Glomerular visceral epithelial cell (primary cell): ENCODE data around the gene HSPA12B.

Experiments
- DNase-seq: peaks from one replicate; pipeline ENCODE4 v3.0.0-alpha.2; 2016; ENCODE audit errors: extremely low spot score

HSPA12B gene

DNA sequence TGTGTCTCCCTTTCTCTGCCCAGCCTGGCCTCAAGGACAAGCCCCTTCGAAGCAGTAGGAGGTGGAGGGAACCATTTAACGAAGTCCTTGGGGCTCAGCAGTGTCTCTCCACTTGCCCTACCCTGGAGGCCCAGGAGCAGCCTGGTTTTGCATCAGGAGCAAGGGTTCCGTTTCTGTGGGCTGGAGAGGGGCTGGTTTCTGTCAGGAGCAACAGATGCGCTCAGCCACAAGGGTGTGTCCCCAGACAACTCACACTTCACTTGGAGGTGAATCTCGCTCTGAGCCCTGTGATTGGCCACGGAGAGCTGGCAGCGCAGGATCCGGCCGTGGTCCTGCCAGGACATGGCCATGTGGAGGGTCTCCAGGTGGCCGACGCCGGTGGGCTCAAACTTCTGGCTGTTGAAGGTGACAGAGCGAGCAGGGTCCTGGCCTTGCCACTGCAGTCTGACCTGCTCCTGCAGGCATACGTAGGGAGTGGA, 27.0 kb upstream of the HSPA12B start:
- DNase-seq = no peak

DNA sequence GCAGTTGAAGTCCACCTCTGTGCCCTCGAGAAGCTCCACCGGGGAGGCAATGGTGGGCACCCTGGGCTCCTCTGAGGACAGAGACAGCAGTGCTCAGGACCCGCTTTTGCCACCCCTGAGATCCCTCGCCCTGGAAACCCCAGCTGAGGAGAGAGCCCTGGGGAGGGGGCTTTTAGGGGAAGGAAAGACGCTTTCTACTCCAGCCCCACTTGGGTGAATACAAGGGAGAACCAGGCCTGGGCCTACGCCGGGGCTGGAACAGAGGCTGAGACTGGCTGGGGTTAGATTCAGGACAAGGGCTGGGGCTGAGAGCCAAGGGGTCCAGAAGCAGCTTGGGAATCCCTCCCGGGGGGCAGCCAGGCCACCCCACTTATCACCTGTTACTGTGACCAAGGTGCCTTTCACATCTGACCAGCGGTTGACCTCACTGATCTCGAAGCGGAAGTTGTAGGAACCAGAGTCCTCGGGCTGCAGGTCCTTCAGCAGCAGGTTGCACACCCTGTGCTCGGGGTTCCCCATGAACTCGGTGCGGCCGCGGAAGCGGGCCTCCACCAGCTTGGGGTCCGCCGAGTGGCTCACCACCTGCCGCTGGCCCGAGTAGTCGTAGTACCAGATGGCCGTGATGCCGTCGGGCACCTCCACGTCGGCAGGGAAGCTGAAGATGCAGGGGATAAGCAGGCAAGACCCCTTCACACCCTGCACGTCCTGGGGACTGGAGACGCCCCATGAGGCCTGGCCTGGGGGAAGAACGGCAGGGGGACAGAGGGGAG, 26.3 kb upstream of the HSPA12B start:
- no peak for DNase-seq

DNA sequence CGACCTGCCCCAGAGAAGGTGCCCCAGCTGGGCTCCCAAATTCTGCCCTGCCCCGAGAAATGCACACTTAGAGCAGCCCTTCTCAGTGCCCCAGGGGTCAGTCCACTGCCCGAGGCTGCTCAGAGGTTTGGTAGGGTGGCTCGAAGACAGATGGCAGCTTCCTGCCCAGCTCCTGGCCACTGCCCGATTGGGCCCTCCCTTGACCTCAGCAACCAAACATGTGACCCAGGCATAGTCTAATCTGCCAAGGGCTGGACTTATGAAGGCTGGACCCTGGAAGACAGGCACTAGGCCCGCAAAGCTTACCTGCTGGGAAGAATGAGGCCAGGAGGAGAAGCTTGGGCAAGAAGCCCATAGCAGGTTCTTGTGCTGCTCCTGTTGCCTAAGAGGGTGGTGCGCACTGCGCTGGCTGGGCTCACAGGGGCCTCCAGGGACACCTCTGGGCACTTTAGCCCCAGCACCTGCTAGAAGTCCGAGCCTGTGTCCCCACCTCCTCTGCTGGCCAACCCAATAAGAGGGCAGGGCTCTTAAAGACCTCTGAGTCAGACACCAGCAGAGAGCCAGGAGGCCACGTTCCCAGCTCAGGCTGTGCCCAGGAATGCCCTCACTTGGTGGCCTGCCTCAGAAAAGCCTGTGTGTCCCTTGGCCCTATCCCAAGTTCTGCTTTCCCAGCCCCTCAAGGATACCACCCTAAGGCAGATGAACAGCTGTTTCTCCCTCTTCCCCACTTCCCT, 25.5 kb upstream of the HSPA12B start:
- peak; percentile 21 for DNase-seq

DNA sequence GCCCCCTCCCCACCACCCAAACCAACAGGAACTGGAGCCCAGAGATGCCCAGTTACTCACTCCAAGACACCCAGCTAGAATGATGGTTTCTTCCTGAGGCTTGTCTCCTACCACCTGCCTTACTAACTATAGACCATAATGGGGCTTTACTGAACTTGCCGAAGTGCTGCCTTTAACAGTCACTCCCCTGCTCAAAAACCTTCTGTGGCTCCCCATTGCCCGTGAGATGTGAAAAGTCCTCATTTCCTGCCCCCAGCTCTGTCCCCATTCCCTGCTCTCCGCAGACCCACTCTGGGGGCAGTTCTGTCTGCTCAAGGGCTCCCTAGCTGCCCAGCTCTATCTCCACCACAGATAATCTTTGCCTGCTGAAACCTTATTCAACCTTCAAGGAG, 25.0 kb upstream of the HSPA12B start:
- DNase-seq = no peak

DNA sequence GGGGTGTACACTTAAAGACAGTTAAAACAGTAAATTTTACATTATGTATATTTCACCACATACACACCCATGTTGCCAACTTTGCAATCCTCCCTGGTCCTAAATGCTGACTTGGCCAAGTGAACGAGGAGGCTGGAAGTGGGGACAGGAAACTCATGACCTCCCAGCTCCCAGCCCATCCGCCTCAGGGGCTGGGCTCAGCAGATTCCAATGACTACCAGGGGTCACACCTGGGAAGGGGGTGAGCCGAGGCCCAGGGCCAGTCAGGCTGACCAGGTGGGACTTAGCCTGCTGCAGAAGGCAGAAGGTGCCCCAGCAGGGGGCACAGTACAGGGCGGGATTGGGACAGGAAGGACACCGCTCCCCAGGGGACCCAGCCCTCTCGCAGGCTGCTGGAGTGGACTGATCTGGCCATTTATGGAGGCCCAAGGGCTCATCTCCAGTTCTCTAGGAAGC, 22.4 kb upstream of the HSPA12B start:
- DNase-seq = no peak

DNA sequence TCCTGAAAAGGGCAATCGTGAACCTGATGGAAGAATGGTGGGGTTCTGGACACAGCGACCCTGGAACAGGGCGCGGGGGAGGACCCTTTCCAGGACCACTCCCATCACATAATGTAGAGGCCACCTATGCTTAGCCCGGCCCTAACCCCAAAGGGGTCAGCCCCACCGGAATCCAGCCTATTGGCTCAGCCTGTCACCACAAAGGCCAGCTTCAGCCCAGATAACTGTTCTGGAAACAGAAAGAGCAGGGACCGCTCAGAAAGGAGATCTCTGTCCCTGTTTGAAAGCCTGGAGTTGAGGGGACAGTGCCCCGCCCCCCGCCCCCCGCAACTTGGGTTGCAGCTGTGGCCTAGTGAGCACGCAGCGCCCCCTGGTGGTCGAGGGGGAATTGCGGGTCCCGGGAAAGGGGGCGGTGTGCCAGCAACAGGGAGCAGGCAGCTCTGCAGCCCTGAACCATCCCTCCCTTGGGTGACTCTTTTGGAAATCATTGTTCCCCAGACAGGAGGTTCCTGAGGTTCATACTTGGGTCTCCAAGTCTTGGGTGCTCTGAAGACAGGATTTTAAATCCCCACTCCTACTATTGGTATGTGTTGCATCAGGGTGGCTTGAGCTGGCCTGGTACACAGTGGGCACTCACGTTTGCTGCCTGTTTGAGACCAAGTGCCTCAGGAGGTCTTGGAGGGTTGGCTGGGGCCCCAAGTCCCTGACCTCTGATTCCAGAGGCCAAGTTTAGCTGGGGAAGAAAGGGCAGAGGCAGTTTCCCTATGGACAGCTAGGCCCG, 21.6 kb upstream of the HSPA12B start:
- peak; percentile 66 for DNase-seq

DNA sequence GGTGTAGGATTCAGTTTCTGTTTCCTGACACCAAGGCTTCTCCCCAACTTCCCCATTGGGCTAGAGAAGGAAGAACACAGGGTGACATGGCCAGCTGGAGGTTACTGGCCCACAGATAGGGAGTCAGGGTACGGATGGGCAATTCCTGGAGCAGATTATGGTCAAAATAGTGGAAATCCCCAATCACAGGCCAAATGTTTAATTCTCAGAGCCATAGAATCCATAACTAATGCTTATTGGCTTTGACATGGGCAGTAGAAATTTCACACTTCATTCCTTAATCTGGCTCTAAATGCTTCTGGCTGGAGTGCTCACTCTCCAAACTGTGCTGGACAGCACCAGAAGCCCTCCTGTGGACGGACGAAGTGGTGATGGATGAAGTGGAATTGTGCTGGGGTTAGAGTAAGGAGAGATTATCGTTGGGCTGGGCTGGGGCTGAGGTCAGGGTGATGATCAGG, 21.0 kb upstream of the HSPA12B start:
- no peak for DNase-seq

DNA sequence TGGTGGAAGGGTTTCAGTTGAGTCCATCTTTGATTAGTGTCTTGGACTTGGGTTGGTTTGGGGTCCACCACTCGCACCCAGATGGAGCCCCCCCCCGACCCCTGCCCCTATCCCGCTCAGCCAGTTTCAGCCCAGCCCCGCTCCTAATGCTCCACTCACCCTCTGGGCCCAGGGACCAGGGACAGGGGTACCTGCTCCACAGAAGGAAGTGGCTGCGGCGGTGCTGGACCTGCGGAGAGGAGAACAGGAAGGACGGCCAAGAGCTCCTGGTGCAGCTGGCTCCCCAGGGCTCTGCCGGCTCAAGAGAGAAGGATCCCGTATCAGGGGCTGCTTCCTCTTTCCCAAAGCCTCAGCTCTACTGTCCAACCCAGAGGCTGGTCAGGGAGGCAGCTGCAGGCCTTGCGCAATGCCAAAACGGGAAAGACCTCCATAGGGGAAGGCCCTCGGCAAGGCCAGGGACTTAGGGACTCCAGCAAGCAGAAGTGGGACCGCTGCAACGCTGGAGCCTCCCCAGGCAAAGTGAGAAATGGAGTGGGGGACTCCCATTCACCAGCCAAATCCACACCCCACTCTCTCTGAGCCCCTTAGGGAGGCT, 20.1 kb upstream of the HSPA12B start, which contains the start of gene SIGLEC1:
Gene SIGLEC1, minus strand, starts transcription at position 322 of the 595 bp plus-strand sequence. CDS start 5,472 bp downstream, outside the sequence.
- no peak for DNase-seq

DNA sequence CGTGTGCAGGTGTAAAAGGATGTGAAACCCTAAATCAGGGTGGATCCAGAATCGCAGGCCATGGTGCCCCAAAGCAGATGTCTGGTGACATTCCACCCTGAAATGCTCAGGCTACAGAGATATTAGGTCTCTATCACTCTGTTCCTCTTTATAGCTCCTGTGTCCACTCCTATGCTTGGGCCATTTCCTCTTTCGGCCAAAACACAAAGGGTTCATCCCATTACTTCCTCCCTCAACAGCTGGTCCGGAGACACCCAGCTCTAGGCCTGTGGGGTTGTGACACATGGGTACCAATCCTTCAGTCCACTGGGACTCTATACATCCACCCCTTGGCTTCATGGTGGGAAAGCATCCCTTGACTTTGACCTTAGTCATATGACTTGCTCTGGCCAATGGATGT, 18.4 kb upstream of the HSPA12B start:
- DNase-seq = no peak

DNA sequence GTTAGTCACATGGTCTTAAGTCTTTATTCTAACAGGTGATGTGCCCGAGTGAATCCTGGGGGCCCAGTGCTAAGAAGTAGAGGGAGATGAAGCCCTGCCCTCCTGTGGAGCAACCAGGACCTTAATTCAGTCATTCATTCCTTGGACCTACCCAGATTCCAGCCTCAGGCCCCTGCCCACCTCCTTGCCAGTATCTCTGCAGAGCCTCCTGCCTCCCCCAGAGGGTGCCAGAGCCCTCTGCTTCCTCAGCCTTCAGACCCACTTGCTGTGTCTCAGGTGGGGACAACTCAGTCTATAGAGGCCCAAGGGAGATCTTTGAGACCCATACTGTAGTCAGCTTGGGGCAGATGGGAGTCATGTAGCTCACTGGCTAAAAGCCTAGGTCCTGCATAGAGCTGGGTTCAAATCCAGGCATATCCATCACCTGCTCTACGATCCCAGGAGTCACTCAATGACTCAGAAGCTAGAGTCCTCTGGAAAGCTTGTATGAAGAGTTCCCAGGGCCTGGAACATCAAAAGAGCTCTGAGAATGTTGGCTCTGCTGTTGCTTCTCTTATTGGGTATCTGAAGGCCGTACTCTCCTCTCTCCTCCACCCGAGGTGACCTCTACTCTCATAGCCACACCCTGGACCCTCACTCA, 16.2 kb upstream of the HSPA12B start:
- DNase-seq = peak; percentile 57

DNA sequence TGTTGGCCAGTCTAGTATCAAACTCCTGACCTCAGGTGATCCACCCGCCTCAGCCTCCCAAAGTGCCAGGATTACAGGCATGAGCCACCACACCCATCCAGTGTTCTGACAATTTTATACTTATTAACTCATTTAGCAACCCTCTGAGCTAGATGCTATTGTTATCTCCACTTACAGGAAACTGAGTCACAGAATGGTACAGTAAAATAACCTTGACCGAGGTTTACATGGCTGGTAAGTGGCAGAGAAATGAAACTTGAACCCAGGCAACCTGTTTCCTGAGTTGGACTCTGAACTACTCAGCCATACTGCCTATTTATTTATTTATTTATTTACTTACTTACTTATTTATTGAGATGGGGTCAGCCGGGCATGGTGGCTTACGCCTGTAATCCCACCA, 13.4 kb upstream of the HSPA12B start:
- DNase-seq = no peak

DNA sequence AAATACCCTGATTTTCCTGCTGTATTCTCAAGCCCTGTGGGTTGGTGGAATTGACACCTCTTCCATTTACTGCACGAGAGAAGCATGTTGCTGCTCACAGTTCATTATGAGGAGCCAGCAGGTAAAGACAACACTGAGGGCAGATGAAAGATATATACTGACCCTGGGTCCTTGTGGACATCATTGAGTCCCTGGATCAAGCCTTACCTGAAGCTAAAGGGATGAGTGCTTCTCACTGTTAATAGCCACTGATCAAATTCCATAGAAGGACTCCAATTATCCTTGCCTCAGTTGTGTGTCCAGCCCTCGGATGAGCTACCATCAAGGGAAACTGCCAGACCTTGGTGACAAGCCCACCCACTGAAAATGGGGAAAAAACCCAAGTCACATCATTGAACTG, 12.4 kb upstream of the HSPA12B start:
- DNase-seq = no peak

DNA sequence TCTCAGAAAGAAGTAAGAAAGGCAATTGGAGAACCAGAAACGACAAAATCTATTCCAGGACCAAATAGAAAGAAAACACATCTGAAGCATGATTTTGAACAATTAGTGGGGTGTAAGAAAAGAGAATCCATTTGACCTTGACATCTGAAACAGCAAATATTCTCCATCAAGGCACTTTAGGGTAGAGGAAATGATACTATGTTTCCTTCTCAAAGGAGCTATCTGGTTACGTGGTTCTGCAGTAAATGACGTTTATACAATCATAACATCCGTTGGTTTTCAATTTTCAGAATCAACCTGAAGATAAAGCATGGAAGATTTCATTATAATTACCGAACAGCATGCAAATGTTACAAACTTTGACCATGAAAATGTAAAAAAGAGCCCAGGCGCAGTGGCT, 11.9 kb upstream of the HSPA12B start:
- no peak for DNase-seq

DNA sequence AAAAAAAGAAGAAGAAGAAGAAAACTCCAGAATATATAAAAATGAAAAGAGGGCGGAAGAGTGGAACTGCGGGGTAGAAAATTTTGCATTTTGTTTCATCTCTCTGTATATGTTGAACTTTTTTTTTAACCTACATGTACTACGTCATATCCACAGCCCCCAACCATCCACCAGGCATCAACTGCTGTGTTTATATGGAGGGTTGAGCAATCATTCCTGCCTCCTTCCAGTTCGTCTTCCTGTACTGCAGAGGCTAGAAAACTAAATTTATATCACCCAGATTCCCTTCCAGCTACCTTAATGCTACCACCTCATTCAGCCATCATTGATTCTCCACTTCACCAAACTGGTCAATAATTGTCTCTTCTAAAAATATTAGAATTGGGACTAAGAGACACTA, 10.6 kb upstream of the HSPA12B start:
- no peak for DNase-seq

DNA sequence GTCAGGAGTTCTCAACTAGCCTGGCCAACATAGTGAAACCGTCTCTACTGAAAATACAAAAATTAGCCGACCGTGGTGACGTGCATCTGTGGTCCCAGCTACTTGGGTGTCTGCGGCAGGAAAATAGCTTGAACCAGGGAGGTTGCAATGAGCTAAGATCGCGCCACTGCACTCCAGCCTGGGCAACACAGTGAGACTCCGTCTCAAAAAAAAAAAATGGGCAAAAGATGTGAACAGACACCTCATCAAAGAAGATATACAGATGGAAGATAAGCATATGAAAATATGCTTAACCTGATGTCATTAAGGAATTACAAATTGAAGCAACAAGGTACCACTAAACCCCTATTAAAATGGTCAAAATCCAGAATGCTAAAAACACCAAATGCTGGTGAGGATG, 9.2 kb upstream of the HSPA12B start:
- no peak for DNase-seq

DNA sequence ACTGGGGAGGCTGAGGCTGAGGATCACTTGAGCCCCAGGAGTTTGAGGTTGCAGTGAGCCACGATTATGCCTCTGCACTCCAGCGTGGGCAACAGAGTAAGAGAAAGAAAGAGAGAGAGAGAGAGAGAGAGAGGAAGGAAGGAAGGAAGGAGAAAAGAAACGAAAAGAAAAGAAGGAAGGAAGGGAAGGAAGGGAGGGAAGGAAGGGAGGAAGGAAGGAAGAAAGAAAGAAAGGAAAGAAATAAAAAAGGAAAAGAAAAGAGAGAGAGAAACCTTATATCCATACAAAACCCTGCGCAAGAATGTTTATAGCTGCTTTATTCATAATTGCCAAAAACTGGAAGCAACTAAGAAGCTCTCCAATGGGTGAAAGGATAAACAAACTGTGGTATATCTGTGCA, 8.1 kb upstream of the HSPA12B start:
- DNase-seq = no peak

DNA sequence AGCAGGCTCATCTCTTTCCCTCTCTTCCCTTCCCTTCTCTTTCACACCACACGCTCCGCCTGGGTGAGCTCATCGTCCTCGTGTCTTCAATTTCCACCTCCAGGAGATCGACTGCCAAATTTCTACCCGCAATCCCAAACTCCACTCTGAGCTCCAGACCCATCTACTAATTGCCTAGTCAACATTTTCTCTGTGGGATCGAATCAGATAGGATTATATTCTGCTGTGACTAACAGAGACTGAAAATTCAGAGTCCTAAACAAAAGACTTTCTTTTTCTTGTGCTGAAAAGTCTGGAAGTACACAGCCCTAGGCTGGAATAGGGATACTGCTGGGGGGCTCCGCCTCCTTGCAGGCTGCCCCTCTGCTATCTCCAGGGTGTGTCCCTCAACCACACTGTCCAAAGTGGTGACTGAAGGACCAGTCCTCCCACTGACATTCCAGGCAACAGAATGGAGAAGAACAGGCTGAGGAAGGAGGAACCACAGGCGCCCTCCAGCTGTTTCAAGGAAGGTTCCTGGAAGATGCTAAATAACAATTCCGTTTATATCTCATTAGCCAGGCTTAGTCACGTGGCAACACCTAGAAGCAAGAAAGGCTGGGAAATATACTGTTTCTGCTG, 5.0 kb upstream of the HSPA12B start:
- no peak for DNase-seq

DNA sequence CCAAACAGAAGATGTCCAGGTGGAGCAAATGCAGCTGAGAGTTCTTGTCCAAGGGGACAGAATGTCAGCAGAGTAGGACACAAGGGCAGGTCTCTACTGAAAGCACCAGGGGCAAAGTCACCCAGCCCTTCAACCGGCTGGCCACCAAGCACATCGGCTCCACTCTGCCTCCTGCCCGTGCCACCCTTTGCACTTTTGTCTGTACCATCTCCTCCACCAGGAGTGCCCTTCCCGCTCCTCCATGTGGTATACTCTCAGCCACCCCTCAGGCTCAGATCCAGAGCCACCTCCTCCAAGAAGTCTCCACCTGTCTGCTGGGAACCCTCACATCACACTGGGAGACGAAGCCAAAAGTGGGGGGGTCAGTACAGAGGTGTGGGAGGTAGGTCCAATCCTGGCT, 4.1 kb upstream of the HSPA12B start:
- no peak for DNase-seq

DNA sequence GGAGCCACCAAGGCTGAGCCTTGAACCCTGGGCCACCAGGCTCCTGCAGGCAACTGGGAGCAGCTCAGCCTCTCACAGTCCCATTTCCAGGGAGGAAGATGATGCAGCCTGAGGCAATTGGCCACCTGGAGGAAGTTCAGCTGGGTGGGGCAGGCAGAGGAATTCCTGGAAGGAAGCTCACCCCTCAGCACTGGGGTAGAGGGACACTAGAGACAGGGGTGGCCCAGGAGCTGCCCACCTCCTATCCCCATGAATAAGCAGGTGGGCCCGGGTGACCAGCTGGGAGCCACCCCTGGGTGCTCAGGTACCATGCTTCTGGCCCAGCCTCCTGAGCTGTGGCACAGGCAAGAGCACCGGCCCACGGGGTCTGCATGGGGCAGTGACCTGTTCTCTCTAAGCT, 3.6 kb upstream of the HSPA12B start:
- no peak for DNase-seq

DNA sequence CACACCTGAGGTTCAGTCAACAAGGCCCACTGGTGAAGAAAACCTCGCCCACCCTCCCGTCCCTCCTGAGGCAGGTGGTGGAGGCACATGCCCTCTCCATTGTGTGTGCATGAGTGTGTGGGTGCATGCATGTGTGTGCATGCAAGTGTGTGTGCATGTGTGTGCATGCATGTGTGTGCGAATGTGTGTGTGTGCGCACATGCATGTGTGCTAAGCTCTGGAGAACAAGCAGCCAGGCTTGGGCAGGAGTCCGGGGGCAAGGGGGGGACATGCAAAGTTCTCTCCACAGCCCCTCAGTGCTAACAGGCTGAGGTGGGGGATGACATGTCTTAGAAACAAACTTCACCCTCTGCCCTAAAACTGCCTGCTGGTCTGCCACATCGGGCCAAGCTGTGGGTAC, 3.1 kb upstream of the HSPA12B start:
- no peak for DNase-seq
